ENCODE data around the gene TRIM7. TPM values are rescaled to one million over a fixed set of nuclear protein-coding genes. Genes with fewer than 3 reads are reported as not detected.
"Not testable (repeated sequence)": the region's sequence is repeated elsewhere in the genome, so short reads cannot be mapped to it uniquely, and the experiment has no call there.

TRIM7 gene
- total RNA-seq, 2 experiments from 2014 or later, result 2.5 to 2.6 TPM

DNA sequence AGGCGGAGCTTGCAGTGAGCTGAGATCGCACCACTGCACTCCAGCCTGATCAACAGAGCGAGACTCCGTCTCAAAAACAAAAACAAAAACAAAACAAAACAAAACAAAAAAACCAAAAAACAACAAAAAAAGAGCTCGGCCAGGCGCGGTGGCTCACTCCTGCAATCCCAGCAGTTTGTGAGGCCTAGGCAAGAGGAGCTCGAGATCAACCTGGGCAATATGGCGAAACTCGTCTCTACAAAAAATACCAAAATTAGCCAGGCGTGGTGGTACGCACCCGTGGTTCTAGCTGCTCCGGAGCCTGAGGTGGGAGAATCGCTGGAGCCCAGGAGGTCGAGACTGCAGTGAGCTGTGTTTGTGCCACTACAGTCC is 20.2 kb downstream of the TRIM7 start:
- ATAC-seq (ENCODE audit: low read depth), result no peak
- Mint-ChIP-seq H3K9me3 (no peaks in the 10 kb centered on the region), H3K4me3 (peak overlapping the region; percentile 98)

GRCh38 chr5:181182651-181183050 is 22.3 kb downstream of the TRIM7 start:
- Mint-ChIP-seq H3K27ac (peak overlapping the region; percentile 88), H3K36me3 (no peaks in the 10 kb centered on the region), H3K4me1 (peaks cover 17% of the 10 kb centered on the region), H3K4me3 (peak overlapping the region; percentile 93), H3K9me3 (no peaks in the 10 kb centered on the region), H3K27me3 (peaks cover 2% of the 10 kb centered on the region)
- ATAC-seq (ENCODE audit: low read depth) (no peak), DNase-seq (no peak)
- POLR2A ChIA-PET, result interaction anchor here (1.3 kb wide), 1 partner anchor 10 kb away, joined by 7 read pairs; no protein-coding TSS in a partner anchor

More for the DNA sequence above, 20.2 kb downstream of the TRIM7 start:
- no peaks in the 10 kb centered on the region for H3K36me3 Mint-ChIP-seq
- no peak for DNase-seq
- peaks cover 30% of the 10 kb centered on the region for H3K4me1 Mint-ChIP-seq
- POLR2A ChIA-PET, result interaction anchor here (1.5 to 2.8 kb wide), 6 partner anchors 13 to 76 kb away, joined by 6 to 34 read pairs (median 15); partner anchors contain the start of genes RACK1, TRIM41 and TRIM52
- peak overlapping the region; percentile 99 for H3K27ac Mint-ChIP-seq
- H3K27me3 Mint-ChIP-seq, result peaks cover 4% of the 10 kb centered on the region

DNA sequence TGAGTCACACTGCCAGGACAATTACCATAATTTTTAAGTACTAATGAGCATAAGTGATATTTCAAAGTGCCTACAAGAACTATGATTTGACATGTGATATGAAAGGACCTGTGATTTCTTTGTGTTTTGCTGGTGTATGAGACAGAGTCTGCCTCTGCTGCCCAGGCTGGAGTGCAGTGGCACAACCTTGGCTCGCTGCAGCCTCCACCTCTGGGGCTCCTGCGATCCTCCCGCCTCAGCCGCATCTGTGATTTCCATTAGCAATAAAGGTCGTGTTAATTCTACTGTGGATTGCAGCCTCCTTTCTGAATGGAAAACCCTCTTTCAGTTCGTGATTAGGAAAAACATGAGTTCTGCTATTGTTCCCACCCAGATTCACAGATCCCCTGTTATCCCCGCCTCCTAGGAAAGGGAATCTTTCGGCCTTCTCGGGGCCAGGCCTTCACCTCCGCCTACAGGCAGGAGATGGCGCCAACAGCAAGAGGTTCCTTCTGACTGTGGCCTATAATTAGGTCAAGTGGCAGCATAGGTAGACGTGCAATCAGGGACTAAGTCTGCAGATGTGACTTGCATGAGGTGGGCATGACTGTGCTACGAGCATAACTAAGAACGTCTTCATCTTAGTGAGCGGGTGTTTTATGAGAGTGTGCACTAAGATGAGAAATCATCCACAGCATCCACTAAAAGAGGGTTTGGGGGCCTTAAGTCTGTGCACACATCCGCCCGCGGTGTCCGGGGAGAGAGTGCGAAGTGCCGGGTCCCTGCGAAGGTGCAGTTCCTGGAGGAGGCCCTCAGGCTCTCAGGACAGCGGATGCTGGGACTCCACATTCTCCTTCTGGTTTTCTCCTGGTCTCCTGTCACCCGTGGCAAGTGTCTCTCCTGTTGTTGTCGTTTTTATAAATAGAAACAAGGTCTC is 23.1 kb downstream of the TRIM7 start:
- no peak overlapping the region for H3K27ac Mint-ChIP-seq

GRCh38 chr5:181177559-181177958 is 27.4 kb downstream of the TRIM7 start:
- not testable (repeated sequence) for H3K9me3 Mint-ChIP-seq; H3K4me3 Mint-ChIP-seq; H3K27ac Mint-ChIP-seq; DNase-seq; ATAC-seq (ENCODE audit: low read depth); H3K36me3 Mint-ChIP-seq
- POLR2A ChIA-PET, result interaction anchor here (1.3 kb wide), 1 partner anchor 46 kb away, joined by 5 read pairs; no protein-coding TSS in a partner anchor
- H3K27me3 Mint-ChIP-seq, result peaks cover 11% of the 10 kb centered on the region
- H3K4me1 Mint-ChIP-seq, result peaks cover 15% of the 10 kb centered on the region

More for the DNA sequence above, 23.1 kb downstream of the TRIM7 start:
- Mint-ChIP-seq H3K27me3 (peaks cover 2% of the 10 kb centered on the region), H3K4me3 (peak overlapping the region; percentile 8), H3K4me1 (peaks cover 15% of the 10 kb centered on the region), H3K36me3 (no peaks in the 10 kb centered on the region), H3K9me3 (no peaks in the 10 kb centered on the region)
- ATAC-seq (ENCODE audit: low read depth) (peak; percentile 48), DNase-seq (peak; percentile 51)
- POLR2A ChIA-PET, result no interaction called here

DNA sequence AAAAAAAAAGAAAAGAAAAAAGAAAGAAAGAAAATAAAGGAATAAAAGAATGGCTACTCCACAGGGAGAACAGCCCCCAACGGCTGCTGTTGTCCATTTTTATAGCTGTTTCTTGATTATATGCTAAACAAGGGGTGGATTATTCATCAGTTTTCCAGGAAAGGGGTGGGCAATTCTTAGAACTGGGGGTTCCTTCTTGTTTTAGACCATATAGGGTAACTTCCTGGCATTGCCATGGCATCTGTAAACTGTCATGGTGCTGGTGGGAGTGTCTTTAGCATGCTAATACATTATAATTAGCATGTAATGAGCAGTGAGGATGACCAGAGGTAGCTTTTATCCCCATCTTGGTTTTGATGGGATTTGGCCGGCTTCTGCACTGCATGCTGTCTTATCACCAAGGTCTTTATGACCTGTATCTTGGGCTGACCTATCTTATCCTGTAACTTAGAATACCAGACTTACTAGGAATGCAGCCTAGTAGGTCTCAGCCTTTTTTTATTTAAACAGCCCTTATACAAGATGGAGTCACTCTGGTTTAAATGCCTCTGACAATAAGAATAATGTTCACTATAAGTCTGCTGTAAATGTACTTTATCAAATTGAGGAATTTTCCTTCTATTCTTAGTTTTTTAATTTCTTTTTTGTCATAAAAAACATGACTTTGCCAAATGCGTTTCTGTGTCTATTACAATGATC is 28.6 kb downstream of the TRIM7 start:
- peaks cover 9% of the 10 kb centered on the region for H3K27me3 Mint-ChIP-seq
- POLR2A ChIA-PET, result interaction anchor here (0.8 to 1.3 kb wide), 2 partner anchors 31 to 48 kb away, joined by 3 to 5 read pairs; no protein-coding TSS in a partner anchor
- H3K4me3 Mint-ChIP-seq, result no peak overlapping the region
- no peak for ATAC-seq (ENCODE audit: low read depth)
- H3K4me1 Mint-ChIP-seq, result peaks cover 16% of the 10 kb centered on the region
- no peaks in the 10 kb centered on the region for H3K9me3 Mint-ChIP-seq
- DNase-seq, result no peak
- no peak overlapping the region for H3K27ac Mint-ChIP-seq
- no peaks in the 10 kb centered on the region for H3K36me3 Mint-ChIP-seq

DNA sequence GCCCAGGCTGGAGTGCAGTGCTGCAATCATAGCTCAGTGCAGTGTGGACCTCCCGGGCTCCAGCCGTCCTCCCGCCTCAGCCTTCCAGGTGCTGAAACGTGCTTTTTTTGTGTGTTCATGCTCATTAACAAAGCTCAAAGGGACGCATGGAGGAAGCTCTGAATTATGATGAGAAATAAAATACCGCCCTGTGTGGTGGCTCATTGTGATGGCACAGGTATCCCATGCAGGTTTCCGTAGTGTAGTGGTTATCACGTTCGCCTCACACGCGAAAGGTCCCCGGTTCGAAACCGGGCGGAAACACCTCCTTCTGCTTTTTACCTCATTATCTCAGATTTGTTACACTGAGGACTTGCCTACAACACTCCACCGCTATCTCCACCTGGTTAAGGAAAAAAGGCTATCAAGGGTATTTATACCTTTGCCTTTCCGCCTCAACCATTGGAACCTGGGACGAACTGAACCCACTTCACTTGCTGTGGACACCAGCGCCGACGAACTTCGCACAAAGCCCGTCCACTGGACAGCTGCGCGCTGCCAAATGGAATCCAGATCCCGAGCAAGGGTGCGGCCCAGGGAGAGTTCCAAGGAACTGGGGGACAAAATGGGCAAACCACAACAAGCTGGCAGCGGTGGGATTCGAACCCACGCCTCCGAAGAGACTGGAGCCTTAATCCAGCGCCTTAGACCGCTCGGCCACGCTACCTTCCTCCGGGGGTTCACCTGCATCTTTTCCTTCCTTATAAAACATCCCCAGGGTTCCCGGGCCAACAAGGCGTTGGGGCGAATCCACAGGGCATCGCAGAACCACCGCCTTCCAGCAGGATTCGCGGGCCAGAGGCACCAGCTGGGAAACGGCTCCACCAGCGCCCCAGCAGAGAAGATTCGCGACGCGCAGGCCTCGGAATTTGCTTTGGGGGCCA is 31.3 kb downstream of the TRIM7 start:
- DNase-seq (peak; percentile 70), ATAC-seq (ENCODE audit: low read depth) (peak; percentile 82)
- Mint-ChIP-seq H3K27ac (peak overlapping the region; percentile 98), H3K36me3 (no peaks in the 10 kb centered on the region), H3K27me3 (peaks cover 18% of the 10 kb centered on the region), H3K9me3 (no peaks in the 10 kb centered on the region), H3K4me3 (peak overlapping the region; percentile 97), H3K4me1 (peaks cover 38% of the 10 kb centered on the region)
- POLR2A ChIA-PET, result interaction anchor here (0.6 to 3.4 kb wide), 13 partner anchors 9 to 342 kb away, joined by 3 to 23 read pairs (median 6); partner anchors contain the start of genes RACK1 and TRIM7

- peak overlapping the region; percentile 98 for H3K27ac Mint-ChIP-seq
- peaks cover 42% of the 10 kb centered on the region for H3K4me1 Mint-ChIP-seq
- DNase-seq, result no peak
- POLR2A ChIA-PET, result interaction anchor here (0.6 to 3.4 kb wide), 13 partner anchors 9 to 342 kb away, joined by 3 to 23 read pairs (median 6); partner anchors contain the start of genes RACK1 and TRIM7
- peak overlapping the region; percentile 97 for H3K4me3 Mint-ChIP-seq
- ATAC-seq (ENCODE audit: low read depth), result peak; percentile 45
- peaks cover 19% of the 10 kb centered on the region for H3K27me3 Mint-ChIP-seq
- H3K9me3 Mint-ChIP-seq, result no peaks in the 10 kb centered on the region
- H3K36me3 Mint-ChIP-seq, result no peaks in the 10 kb centered on the region
Measured at GRCh38 chr5:181173027-181173419, 32.0 kb downstream of the TRIM7 start.

DNA sequence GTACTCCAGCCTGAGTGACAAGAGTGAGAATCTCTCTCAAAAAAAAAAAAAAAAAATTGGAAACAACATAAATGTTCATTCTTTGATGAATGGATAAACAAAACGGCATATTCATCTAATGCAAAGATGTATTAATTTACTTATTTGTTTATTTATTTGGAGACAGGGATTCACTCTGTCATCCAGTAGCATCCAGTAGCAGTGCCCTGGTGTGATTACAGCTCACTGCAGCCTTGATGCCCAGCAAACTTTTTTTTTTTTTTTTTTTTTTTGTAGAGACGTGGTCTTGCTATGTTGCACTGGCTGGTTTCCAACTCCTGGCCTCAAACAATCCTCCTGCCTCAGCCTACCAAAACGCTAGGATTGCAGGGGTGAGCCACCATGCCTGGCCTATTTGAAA is 33.2 kb downstream of the TRIM7 start:
- Mint-ChIP-seq H3K27ac (no peak overlapping the region), H3K4me3 (peak overlapping the region; percentile 22), H3K9me3 (no peaks in the 10 kb centered on the region), H3K36me3 (no peaks in the 10 kb centered on the region), H3K4me1 (peaks cover 50% of the 10 kb centered on the region), H3K27me3 (peaks cover 18% of the 10 kb centered on the region)
- DNase-seq (no peak), ATAC-seq (ENCODE audit: low read depth) (no peak)
- POLR2A ChIA-PET, result interaction anchor here (0.7 to 3.4 kb wide), 6 partner anchors 13 to 679 kb away, joined by 3 to 23 read pairs (median 4); partner anchors contain the start of gene TRIM52

- H3K4me3 Mint-ChIP-seq, result peak overlapping the region; percentile 83
- DNase-seq (no peak), ATAC-seq (ENCODE audit: low read depth) (no peak)
- H3K9me3 Mint-ChIP-seq, result no peaks in the 10 kb centered on the region
- no peaks in the 10 kb centered on the region for H3K36me3 Mint-ChIP-seq
- peaks cover 22% of the 10 kb centered on the region for H3K27me3 Mint-ChIP-seq
- peak overlapping the region; percentile 62 for H3K27ac Mint-ChIP-seq
- POLR2A ChIA-PET, result interaction anchor here (0.7 to 3.4 kb wide), 4 partner anchors 11 to 679 kb away, joined by 3 to 23 read pairs (median 4); no protein-coding TSS in a partner anchor
- H3K4me1 Mint-ChIP-seq, result peaks cover 52% of the 10 kb centered on the region
Measured at GRCh38 chr5:181170996-181171395, 34.0 kb downstream of the TRIM7 start.

GRCh38 chr5:181170237-181170825 is 34.7 kb downstream of the TRIM7 start:
- POLR2A ChIA-PET, result interaction anchor here (0.9 to 3.4 kb wide), 4 partner anchors 10 to 92 kb away, joined by 3 to 23 read pairs (median 6); no protein-coding TSS in a partner anchor
- no peak for ATAC-seq (ENCODE audit: low read depth)
- peaks cover 55% of the 10 kb centered on the region for H3K4me1 Mint-ChIP-seq
- peak overlapping the region; percentile 83 for H3K4me3 Mint-ChIP-seq
- DNase-seq, result no peak
- H3K36me3 Mint-ChIP-seq, result no peaks in the 10 kb centered on the region
- peak overlapping the region; percentile 82 for H3K27ac Mint-ChIP-seq
- peaks cover 18% of the 10 kb centered on the region for H3K27me3 Mint-ChIP-seq
- no peaks in the 10 kb centered on the region for H3K9me3 Mint-ChIP-seq

GRCh38 chr5:181169459-181170236 is 35.3 kb downstream of the TRIM7 start:
- peak; percentile 32 for ATAC-seq (ENCODE audit: low read depth)
- not testable (repeated sequence) for H3K36me3 Mint-ChIP-seq

More at GRCh38 chr5:181169459-181170236, 35.3 kb downstream of the TRIM7 start:
- POLR2A ChIA-PET, result interaction anchor here (0.9 to 1.2 kb wide), 3 partner anchors 14 to 92 kb away, joined by 3 to 8 read pairs (median 4); no protein-coding TSS in a partner anchor
- Mint-ChIP-seq H3K4me3 (peak overlapping the region; percentile 83), H3K4me1 (peaks cover 58% of the 10 kb centered on the region), H3K27ac (peak overlapping the region; percentile 82), H3K27me3 (peaks cover 18% of the 10 kb centered on the region)
- H3K9me3 Mint-ChIP-seq, result not testable (repeated sequence)
- peak; percentile 80 for DNase-seq
